Suprapubic skin (tissue), 4 donors: ENCODE data around the gene DAB1. TPM values are rescaled to one million over a fixed set of nuclear protein-coding genes. Genes with fewer than 3 reads are reported as not detected.

Experiments used
- DNase-seq, 2 donors: peaks; one replicate each; pipeline ENCODE4 v3.0.0-alpha.2; 2019; ENCODE audit warnings: low spot score in 2 of 2
- H3K27ac ChIP-seq: fragments of 200-600 bp; sonication (generic); one replicate; pipeline ENCODE4 v1.5.1; 2019
- H3K27me3 ChIP-seq: fragments of 200-600 bp; sonication (generic); one replicate; pipeline ENCODE4 v1.5.1; 2019
- H3K36me3 ChIP-seq: fragments of 200-600 bp; sonication (generic); one replicate; pipeline ENCODE4 v1.5.1; 2019
- H3K4me1 ChIP-seq: fragments of 200-600 bp; sonication (generic); one replicate; pipeline ENCODE4 v1.5.1; 2019
- H3K4me3 ChIP-seq: fragments of 200-600 bp; sonication (generic); one replicate; pipeline ENCODE4 v1.5.1; 2019; ENCODE audit warnings: mild to moderate bottlenecking
- H3K9me3 ChIP-seq: fragments of 200-600 bp; sonication (generic); one replicate; pipeline ENCODE4 v1.5.1; 2019
- EP300 ChIP-seq: sonication (generic); formaldehyde crosslinking; IDR thresholded peaks from one replicate; pipeline ENCODE4 v1.6.1; 2017; ENCODE audit warnings: antibody characterized with exemption
- POLR2A ChIP-seq, 2 donors: fragments of 450-650 bp; IDR thresholded peaks; one replicate each; pipeline ENCODE4 v1.6.1; 2017; ENCODE audit warnings: antibody characterized with exemption in 2 of 2, mild to moderate bottlenecking in 2 of 2, moderate library complexity in 2 of 2
- POLR2AphosphoS5 ChIP-seq, 3 donors: sonication (generic); formaldehyde crosslinking; IDR thresholded peaks; one replicate each; pipeline ENCODE4 v1.6.1; 2017; ENCODE audit warnings: antibody characterized with exemption in 3 of 3
- WGBS: methylation state at CpG from one replicate; pipeline ENCODE4 v1.1.5; 2018; 5-methylcytosine and 5-hydroxymethylcytosine counted together
- total RNA-seq, 4 donors: library from RNA; depleted of rRNA; stranded (reverse); fragments of >200 nt; gene quantifications; one replicate each; pipeline ENCODE4 v1.1.0, GENCODE V29; 2016
- TF ChIP-seq, protein P1 (sequence below), 2 donors: fragments of 200-600 bp in 1 of 2; fragments of 450-650 bp in 1 of 2; sonication (generic) in 1 of 2; IDR thresholded peaks; one replicate each; pipeline ENCODE4 v1.5.1; 2016 to 2019; ENCODE audit warnings: antibody characterized with exemption in 2 of 2, mild to moderate bottlenecking in 1 of 2, moderate library complexity in 1 of 2

The DAB1 gene
- total RNA-seq, 4 donors from 2014 or later = 0.17 to 1.0 (median 0.30) TPM

DNA sequence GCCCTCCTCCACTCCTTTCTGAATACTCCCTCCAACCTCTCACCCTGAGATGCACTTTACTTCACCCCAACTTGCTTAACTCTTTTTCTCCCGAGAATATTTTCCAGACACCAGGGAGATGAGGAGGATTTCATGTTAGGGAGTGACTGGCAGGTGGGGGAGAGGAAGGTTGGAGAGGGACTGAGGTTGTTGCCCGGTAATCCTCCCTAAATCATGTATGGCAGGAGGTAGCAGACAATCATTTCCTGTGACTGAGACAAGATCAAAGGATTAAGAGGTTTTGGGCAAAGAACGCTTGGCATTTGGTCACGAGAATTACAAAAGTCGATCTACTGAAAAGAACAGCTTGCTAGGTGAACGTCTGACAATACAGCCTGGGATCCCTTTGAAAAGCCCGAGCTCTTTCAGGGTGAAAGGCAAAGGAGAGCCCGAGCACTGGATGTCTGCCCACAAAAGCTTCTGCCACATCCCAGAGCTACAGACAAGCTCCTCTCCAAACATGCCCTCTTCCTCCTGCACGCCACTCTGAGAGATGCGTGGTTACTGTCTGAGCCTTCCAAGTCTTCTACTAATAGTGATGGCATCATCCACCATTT, 154.1 kb downstream of the DAB1 start:
- H3K4me3 ChIP-seq = no peak overlapping the region
- no peaks in the 10 kb centered on the region for H3K4me1 ChIP-seq
- no peaks in the 10 kb centered on the region for H3K36me3 ChIP-seq
- TF ChIP-seq, protein P1, sequence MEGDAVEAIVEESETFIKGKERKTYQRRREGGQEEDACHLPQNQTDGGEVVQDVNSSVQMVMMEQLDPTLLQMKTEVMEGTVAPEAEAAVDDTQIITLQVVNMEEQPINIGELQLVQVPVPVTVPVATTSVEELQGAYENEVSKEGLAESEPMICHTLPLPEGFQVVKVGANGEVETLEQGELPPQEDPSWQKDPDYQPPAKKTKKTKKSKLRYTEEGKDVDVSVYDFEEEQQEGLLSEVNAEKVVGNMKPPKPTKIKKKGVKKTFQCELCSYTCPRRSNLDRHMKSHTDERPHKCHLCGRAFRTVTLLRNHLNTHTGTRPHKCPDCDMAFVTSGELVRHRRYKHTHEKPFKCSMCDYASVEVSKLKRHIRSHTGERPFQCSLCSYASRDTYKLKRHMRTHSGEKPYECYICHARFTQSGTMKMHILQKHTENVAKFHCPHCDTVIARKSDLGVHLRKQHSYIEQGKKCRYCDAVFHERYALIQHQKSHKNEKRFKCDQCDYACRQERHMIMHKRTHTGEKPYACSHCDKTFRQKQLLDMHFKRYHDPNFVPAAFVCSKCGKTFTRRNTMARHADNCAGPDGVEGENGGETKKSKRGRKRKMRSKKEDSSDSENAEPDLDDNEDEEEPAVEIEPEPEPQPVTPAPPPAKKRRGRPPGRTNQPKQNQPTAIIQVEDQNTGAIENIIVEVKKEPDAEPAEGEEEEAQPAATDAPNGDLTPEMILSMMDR (IDR thresholded peaks at IDR 0.05) = no peak
- TF ChIP-seq EP300 (no peak), POLR2A (IDR thresholded peaks at IDR 0.05) (no peak), POLR2AphosphoS5 (IDR thresholded peaks at IDR 0.05) (no peak)
- H3K27ac ChIP-seq = no peak overlapping the region
- DNase-seq = no peak
- no peaks in the 10 kb centered on the region for H3K9me3 ChIP-seq
- peaks cover 6% of the 10 kb centered on the region for H3K27me3 ChIP-seq
- 43% methylated on average over 9 of the region's 10 CpGs for WGBS

DNA sequence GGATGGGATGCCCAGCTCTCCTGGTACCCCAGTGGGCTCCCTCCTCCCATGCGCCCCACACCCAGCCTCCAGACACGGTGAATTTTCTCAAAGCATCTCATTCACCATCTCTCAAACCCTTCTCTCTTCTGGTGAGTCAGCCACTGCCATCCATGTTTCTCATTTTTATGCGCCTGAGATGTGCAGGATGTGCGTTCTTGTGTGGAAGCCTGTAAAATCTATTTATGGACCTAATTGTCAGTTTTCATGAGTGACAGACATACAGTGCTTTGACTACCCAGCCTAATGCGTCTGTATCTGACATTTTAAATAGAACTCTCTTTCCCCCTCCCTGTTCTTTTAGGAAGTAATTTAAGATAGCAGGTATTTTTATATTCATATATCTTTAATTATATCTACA, 158.8 kb downstream of the DAB1 start:
- TF ChIP-seq POLR2AphosphoS5 (IDR thresholded peaks at IDR 0.05) = no peak
- no peak for TF ChIP-seq POLR2A (IDR thresholded peaks at IDR 0.05)
- TF ChIP-seq EP300 = no peak
- TF ChIP-seq, protein P1 (IDR thresholded peaks at IDR 0.05) = no peak
- WGBS = 71% methylated on average over 5 of the region's 5 CpGs
- Histone ChIP-seq H3K4me1 (no peaks in the 10 kb centered on the region), H3K27me3 (peaks cover 6% of the 10 kb centered on the region), H3K27ac (no peak overlapping the region), H3K4me3 (no peak overlapping the region), H3K36me3 (no peaks in the 10 kb centered on the region), H3K9me3 (no peaks in the 10 kb centered on the region)
- DNase-seq = no peak

DNA sequence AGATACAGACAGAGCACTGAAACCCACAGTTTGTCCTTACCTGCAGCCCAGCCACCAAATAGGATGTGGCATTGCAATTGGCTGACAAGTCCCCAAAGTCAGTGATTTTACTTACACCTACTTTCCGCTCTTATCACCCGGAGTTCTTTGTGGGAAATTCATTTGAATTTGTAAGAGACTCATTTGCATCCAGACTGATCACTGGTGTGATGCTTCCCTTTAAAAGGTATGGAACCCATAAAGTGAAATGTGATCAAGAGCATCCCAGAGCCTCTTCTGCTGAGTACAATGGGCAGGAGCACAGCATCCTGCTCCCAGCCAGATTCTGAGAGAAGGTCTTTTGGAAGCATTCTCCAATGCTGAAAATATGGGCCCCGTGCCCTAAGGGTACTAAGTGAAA, 161.4 kb downstream of the DAB1 start:
- H3K4me1 ChIP-seq = no peaks in the 10 kb centered on the region
- H3K4me3 ChIP-seq = no peak overlapping the region
- TF ChIP-seq EP300 (no peak), POLR2A (IDR thresholded peaks at IDR 0.05) (no peak), POLR2AphosphoS5 (IDR thresholded peaks at IDR 0.05) (no peak)
- TF ChIP-seq, protein P1 (IDR thresholded peaks at IDR 0.05) = no peak
- WGBS = 74% methylated on average over 3 of the region's 3 CpGs
- no peak overlapping the region for H3K27ac ChIP-seq
- DNase-seq = no peak
- no peaks in the 10 kb centered on the region for H3K9me3 ChIP-seq
- no peaks in the 10 kb centered on the region for H3K27me3 ChIP-seq
- H3K36me3 ChIP-seq = no peaks in the 10 kb centered on the region

DNA sequence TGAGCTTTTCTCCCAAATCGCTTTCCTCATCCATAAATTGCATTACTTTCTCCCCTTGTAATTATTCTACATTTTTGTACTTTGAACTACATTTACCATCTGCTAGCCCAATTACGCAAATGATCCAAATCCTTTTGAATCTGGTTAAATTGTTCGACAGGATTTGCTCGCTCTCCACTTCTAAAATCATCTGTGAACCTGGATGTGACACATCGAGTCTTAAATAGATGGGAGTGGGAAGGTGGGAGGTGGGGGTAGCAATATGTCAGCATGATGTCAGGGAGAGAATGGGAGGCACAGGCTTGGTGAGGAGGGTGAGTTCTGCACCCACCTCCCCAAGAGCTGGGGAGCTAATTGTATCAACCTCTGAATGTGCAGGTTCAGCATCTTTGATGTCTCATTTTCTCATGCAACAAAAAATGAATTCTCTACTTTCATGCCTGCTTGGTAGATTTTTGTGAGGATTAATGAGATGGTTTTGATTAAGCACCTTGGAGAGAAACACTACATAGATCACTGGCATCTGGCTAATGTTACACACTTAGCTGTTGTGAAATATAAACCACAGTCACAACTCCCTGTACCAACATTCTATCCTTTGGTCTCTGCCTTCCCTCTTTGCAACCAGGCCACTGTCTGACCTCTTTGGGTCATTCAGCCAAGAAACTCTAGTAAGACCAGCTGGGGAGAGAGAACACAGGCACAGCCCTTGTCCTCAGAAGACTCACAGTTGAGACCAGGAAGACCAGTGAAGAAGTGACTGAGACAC, 165.1 kb downstream of the DAB1 start:
- Histone ChIP-seq H3K9me3 (no peaks in the 10 kb centered on the region), H3K27ac (no peak overlapping the region), H3K36me3 (no peaks in the 10 kb centered on the region), H3K27me3 (no peaks in the 10 kb centered on the region), H3K4me3 (no peak overlapping the region), H3K4me1 (no peaks in the 10 kb centered on the region)
- TF ChIP-seq POLR2AphosphoS5 (IDR thresholded peaks at IDR 0.05) = no peak
- no peak for TF ChIP-seq POLR2A (IDR thresholded peaks at IDR 0.05)
- TF ChIP-seq, protein P1 (IDR thresholded peaks at IDR 0.05) = no peak
- no peak for TF ChIP-seq EP300
- WGBS = 82% methylated on average over 5 of the region's 5 CpGs
- no peak for DNase-seq

DNA sequence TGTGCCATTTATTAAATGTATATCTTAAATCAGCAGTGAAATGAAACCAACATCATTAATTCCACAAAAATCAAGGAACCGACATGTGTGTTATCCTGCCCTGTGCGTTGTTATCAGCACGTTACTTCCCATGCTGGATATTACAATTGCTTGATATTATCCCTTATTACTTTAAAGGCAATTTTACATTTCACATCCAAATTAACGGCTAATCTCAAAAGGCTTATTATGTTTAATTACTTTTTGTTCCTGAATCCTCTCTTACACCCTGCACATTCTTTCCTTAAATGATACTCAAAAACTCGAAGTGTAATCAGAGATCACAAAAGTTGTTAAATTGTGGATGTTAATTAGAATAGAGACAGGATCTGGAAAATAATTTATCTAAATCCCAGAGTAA, 167.9 kb downstream of the DAB1 start:
- WGBS = 91% methylated on average over 5 of the region's 5 CpGs
- no peaks in the 10 kb centered on the region for H3K9me3 ChIP-seq
- no peak overlapping the region for H3K4me3 ChIP-seq
- no peak for DNase-seq
- H3K27me3 ChIP-seq = no peaks in the 10 kb centered on the region
- TF ChIP-seq POLR2A (IDR thresholded peaks at IDR 0.05) (no peak), EP300 (no peak), POLR2AphosphoS5 (IDR thresholded peaks at IDR 0.05) (no peak)
- TF ChIP-seq, protein P1 (IDR thresholded peaks at IDR 0.05) = no peak
- H3K36me3 ChIP-seq = no peaks in the 10 kb centered on the region
- no peak overlapping the region for H3K27ac ChIP-seq
- H3K4me1 ChIP-seq = no peaks in the 10 kb centered on the region
